Trophoblast cell (in vitro differentiated cells and primary cell): ENCODE results near the gene OR2T29.
"Not testable (repeated sequence)": the region's sequence is repeated elsewhere in the genome, so short reads cannot be mapped to it uniquely, and the experiment has no call there.

Experiments
- DNase-seq, 2 donors: peaks; one replicate each; pipeline ENCODE4 v3.0.0-alpha.2; 2016
- H2AFZ ChIP-seq: 2 replicates; pipeline ENCODE4 v1.6.1; 2013; ENCODE audit warnings: low read length, moderate library complexity, mild to moderate bottlenecking; ENCODE audit not compliant: insufficient read depth, poor library complexity
- H2AK5ac ChIP-seq: 2 replicates; pipeline ENCODE4 v1.6.1; 2013; ENCODE audit warnings: mild to moderate bottlenecking, low read length
- H2BK120ac ChIP-seq: 2 replicates; pipeline ENCODE4 v1.6.1; 2013; ENCODE audit warnings: low read length, mild to moderate bottlenecking, moderate library complexity; ENCODE audit not compliant: insufficient read depth, poor library complexity
- H2BK12ac ChIP-seq: 2 replicates; pipeline ENCODE4 v1.6.1; 2013; ENCODE audit warnings: mild to moderate bottlenecking, low read length, moderate library complexity
- H2BK5ac ChIP-seq: 2 replicates; pipeline ENCODE4 v1.6.1; 2013; ENCODE audit warnings: low read length, low read depth, moderate library complexity, mild to moderate bottlenecking; ENCODE audit not compliant: poor library complexity
- H3K14ac ChIP-seq: 2 replicates; pipeline ENCODE4 v1.6.1; 2013; ENCODE audit warnings: mild to moderate bottlenecking, low read length
- H3K18ac ChIP-seq: 2 replicates; pipeline ENCODE4 v1.6.1; 2013; ENCODE audit warnings: mild to moderate bottlenecking, low read length
- H3K23ac ChIP-seq: 2 replicates; pipeline ENCODE4 v1.6.1; 2013; ENCODE audit warnings: low read length
- H3K27ac ChIP-seq: 2 replicates; pipeline ENCODE4 v1.5.1; 2013; ENCODE audit warnings: low read depth, mild to moderate bottlenecking, inconsistent platforms, low read length, moderate library complexity
- H3K27me3 ChIP-seq: 2 replicates; pipeline ENCODE4 v1.6.1; 2013; ENCODE audit warnings: inconsistent platforms, mild to moderate bottlenecking, low read length, moderate library complexity; ENCODE audit not compliant: insufficient read depth
- H3K36me3 ChIP-seq, 2 experiments: 1 replicate in 1 of 2; 2 replicates in 1 of 2; pipeline ENCODE4 v1.6.1; 2013; ENCODE audit warnings: low read length in 2 of 2, mild to moderate bottlenecking in 2 of 2, moderate library complexity in 1 of 2; ENCODE audit not compliant: insufficient read depth in 2 of 2, control insufficient read depth in 1 of 2
- H3K4ac ChIP-seq: 2 replicates; pipeline ENCODE4 v1.6.1; 2013; ENCODE audit warnings: low read depth, mild to moderate bottlenecking, low read length, moderate library complexity
- H3K4me1 ChIP-seq, 2 experiments: 1 replicate in 1 of 2; 2 replicates in 1 of 2; pipeline ENCODE4 v1.6.1; 2013; ENCODE audit warnings: low read length in 2 of 2, mild to moderate bottlenecking in 2 of 2, moderate library complexity in 1 of 2; ENCODE audit not compliant: insufficient read depth in 2 of 2, control insufficient read depth in 1 of 2
- H3K4me2 ChIP-seq: 2 replicates; pipeline ENCODE4 v1.6.1; 2013; ENCODE audit warnings: inconsistent platforms, mild to moderate bottlenecking, low read length, moderate library complexity
- H3K4me3 ChIP-seq: 2 replicates; pipeline ENCODE4 v1.5.1; 2013; ENCODE audit warnings: mild to moderate bottlenecking, low read depth, low read length, inconsistent platforms
- H3K79me1 ChIP-seq: one replicate; pipeline ENCODE4 v1.6.1; 2013; ENCODE audit warnings: low read length
- H3K79me2 ChIP-seq: 2 replicates; pipeline ENCODE4 v1.6.1; 2013; ENCODE audit warnings: low read length, mild to moderate bottlenecking; ENCODE audit not compliant: control insufficient read depth, insufficient read depth, poor library complexity
- H3K9ac ChIP-seq: 2 replicates; pipeline ENCODE4 v1.6.1; 2013; ENCODE audit warnings: mild to moderate bottlenecking, low read length
- H3K9me3 ChIP-seq: 2 replicates; pipeline ENCODE4 v1.6.1; 2013; ENCODE audit warnings: low read depth, mild to moderate bottlenecking, control low read depth, inconsistent platforms, low read length; ENCODE audit not compliant: insufficient read depth
- H4K12ac ChIP-seq: 2 replicates; pipeline ENCODE4 v1.6.1; 2013; ENCODE audit warnings: low read depth, mild to moderate bottlenecking, low read length, moderate library complexity
- H4K8ac ChIP-seq: 2 replicates; pipeline ENCODE4 v1.6.1; 2013; ENCODE audit warnings: low read depth, mild to moderate bottlenecking, low read length, moderate library complexity
- H4K91ac ChIP-seq: one replicate; pipeline ENCODE4 v1.6.1; 2013; ENCODE audit warnings: low read depth, mild to moderate bottlenecking, low read length, moderate library complexity
- WGBS: extraction: QIAGEN DNeasy Blood & Tissue Kit; methylation state at CpG from one replicate; pipeline ENCODE4 v1.1.7; 2013; ENCODE audit warnings: missing lambda C conversion rate; ENCODE audit not compliant: insufficient read length, insufficient coverage; ENCODE audit errors: extremely low coverage; 5-methylcytosine and 5-hydroxymethylcytosine counted together

The OR2T29 gene

DNA sequence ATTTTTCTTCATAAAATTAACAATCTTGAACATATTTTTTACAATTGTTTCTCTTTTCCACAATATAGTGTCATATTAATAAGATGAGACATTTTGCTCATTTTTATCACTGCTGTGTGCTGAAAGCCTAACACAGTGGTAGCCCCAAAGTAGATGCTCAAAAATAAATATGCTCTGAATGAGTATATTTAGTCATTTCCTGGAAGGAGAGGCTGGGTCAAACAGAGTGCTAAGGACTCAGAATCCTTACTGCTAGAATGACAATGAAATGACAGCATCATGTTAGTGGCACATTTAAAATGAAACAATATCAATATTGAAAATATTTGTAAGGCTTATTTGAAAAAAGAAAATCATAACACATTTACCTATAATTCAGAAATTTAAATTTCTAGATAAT, 25.1 kb downstream of the OR2T29 start:
- H3K36me3 ChIP-seq, H2BK12ac ChIP-seq, H2AFZ ChIP-seq, H4K8ac ChIP-seq, H3K4ac ChIP-seq, H3K14ac ChIP-seq, H4K91ac ChIP-seq, H3K27ac ChIP-seq, H2BK5ac ChIP-seq, H3K79me2 ChIP-seq, H4K12ac ChIP-seq, H3K23ac ChIP-seq, H3K18ac ChIP-seq, H3K27me3 ChIP-seq, DNase-seq, H3K4me1 ChIP-seq, H3K4me2 ChIP-seq, H3K9ac ChIP-seq, H2AK5ac ChIP-seq, H3K9me3 ChIP-seq, H3K4me3 ChIP-seq, H2BK120ac ChIP-seq, H3K79me1 ChIP-seq: not testable (repeated sequence)

- Histone ChIP-seq H2AFZ (no peak overlapping the region), H3K4me1 (no peaks in the 10 kb centered on the region), H2BK120ac (no peak overlapping the region), H3K14ac (no peak overlapping the region), H2AK5ac (no peak overlapping the region), H3K4ac (no peak overlapping the region), H3K9me3 (peaks cover 6% of the 10 kb centered on the region), H3K18ac (no peak overlapping the region), H3K23ac (no peak overlapping the region), H3K9ac (peak overlapping the region; percentile 52), H4K12ac (no peak overlapping the region), H3K27me3 (no peaks in the 10 kb centered on the region), H3K36me3 (no peaks in the 10 kb centered on the region), H3K79me2 (no peaks in the 10 kb centered on the region), H2BK5ac (no peak overlapping the region), H3K4me2 (no peak overlapping the region), H2BK12ac (no peak overlapping the region), H4K91ac (no peak overlapping the region), H4K8ac (no peak overlapping the region), H3K27ac (no peak overlapping the region), H3K79me1 (no peaks in the 10 kb centered on the region), H3K4me3 (peak overlapping the region; percentile 43)
- DNase-seq, result no peak
- no CpG with 5 or more reads among the region's 12 CpGs for WGBS
Measured at GRCh38 chr1:248521856-248522255, 40.7 kb downstream of the OR2T29 start.

DNA sequence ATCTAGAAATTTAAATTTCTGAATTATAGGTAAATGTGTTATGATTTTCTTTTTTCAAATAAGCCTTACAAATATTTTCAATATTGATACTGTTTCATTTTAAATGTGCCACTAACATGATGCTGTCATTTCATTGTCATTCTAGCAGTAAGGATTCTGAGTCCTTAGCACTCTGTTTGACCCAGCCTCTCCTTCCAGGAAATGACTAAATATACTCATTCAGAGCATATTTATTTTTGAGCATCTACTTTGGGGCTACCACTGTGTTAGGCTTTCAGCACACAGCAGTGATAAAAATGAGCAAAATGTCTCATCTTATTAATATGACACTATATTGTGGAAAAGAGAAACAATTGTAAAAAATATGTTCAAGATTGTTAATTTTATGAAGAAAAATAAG, 52.4 kb downstream of the OR2T29 start:
- H3K4me1 ChIP-seq, H3K4me2 ChIP-seq, H4K12ac ChIP-seq, H3K4me3 ChIP-seq, H3K9ac ChIP-seq, H3K27me3 ChIP-seq, H3K9me3 ChIP-seq, H2AK5ac ChIP-seq, H3K79me2 ChIP-seq, H3K23ac ChIP-seq, H3K36me3 ChIP-seq, H2BK5ac ChIP-seq, H3K14ac ChIP-seq, H3K18ac ChIP-seq, H4K91ac ChIP-seq, DNase-seq, H2AFZ ChIP-seq, H4K8ac ChIP-seq, H3K79me1 ChIP-seq, H3K27ac ChIP-seq, H2BK120ac ChIP-seq, H2BK12ac ChIP-seq, H3K4ac ChIP-seq: not testable (repeated sequence)

DNA sequence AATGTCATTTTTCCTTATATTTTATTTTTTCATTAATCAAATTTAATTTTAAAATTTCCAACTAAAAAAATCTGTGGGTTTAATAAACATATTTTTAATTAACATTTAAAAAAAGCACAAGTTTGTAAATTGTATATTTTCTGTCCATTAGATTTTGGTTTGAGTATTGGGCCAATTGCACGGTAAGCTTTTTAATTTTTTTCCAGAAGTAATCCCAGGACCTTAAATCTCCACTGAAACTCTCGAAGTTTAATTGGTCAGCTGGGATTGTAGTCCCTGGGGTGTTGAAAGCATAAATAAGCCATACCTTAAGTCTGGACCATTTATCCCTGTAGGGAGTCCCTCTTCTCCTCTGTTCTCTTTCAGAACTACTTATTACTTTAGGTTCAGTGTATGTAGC, 54.8 kb downstream of the OR2T29 start, which contains the start of gene OR2G6:
Gene OR2G6 (plus strand): TSS at position 301 of the 400 bp plus-strand sequence. CDS start 13,574 bp downstream, outside the sequence.
- not testable (repeated sequence) for H2AFZ ChIP-seq, DNase-seq, H4K12ac ChIP-seq, H3K36me3 ChIP-seq, H2BK12ac ChIP-seq, H3K9me3 ChIP-seq, H3K4ac ChIP-seq, H3K4me3 ChIP-seq, H2BK120ac ChIP-seq, H3K79me2 ChIP-seq, H4K91ac ChIP-seq, H3K27ac ChIP-seq, H3K4me1 ChIP-seq, H3K79me1 ChIP-seq, H3K9ac ChIP-seq, H2AK5ac ChIP-seq, H3K14ac ChIP-seq, H4K8ac ChIP-seq, H3K23ac ChIP-seq, H2BK5ac ChIP-seq, H3K4me2 ChIP-seq, H3K27me3 ChIP-seq, H3K18ac ChIP-seq
- WGBS, result no CpG with 5 or more reads among the region's 2 CpGs
